ENCODE measurements around the gene LRRTM2.

Gene LRRTM2

DNA sequence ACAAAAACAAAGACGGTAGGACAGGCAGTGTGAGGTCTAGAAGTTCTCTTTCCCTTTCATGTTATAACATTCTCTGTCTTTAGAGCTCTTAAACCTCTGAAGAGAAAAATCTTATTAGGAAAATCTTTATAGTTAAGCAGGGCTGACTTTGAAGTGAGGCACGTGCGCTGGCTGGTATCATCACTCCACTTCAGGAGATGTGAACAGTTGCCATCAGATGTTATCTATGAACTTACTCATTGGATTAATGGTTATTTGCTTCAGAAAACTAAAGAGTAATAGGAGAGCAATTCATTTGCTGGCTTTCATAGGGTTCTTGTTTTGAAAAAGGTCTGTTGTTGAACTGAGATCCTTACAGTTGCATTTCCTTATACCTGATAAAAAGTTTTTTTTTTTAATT is 25.7 kb downstream of the LRRTM2 start:
- TF ChIP-seq, protein P1, sequence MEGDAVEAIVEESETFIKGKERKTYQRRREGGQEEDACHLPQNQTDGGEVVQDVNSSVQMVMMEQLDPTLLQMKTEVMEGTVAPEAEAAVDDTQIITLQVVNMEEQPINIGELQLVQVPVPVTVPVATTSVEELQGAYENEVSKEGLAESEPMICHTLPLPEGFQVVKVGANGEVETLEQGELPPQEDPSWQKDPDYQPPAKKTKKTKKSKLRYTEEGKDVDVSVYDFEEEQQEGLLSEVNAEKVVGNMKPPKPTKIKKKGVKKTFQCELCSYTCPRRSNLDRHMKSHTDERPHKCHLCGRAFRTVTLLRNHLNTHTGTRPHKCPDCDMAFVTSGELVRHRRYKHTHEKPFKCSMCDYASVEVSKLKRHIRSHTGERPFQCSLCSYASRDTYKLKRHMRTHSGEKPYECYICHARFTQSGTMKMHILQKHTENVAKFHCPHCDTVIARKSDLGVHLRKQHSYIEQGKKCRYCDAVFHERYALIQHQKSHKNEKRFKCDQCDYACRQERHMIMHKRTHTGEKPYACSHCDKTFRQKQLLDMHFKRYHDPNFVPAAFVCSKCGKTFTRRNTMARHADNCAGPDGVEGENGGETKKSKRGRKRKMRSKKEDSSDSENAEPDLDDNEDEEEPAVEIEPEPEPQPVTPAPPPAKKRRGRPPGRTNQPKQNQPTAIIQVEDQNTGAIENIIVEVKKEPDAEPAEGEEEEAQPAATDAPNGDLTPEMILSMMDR (IDR thresholded peaks at IDR 0.05; ENCODE audit: control extremely low read depth, extremely low read depth, low read depth, missing control alignments) = no peak
- ChIA-PET POLR2A (no interaction called here), CTCF (no interaction called here)
- DNase-seq (ENCODE audit: extremely low spot score) = no peak

DNA sequence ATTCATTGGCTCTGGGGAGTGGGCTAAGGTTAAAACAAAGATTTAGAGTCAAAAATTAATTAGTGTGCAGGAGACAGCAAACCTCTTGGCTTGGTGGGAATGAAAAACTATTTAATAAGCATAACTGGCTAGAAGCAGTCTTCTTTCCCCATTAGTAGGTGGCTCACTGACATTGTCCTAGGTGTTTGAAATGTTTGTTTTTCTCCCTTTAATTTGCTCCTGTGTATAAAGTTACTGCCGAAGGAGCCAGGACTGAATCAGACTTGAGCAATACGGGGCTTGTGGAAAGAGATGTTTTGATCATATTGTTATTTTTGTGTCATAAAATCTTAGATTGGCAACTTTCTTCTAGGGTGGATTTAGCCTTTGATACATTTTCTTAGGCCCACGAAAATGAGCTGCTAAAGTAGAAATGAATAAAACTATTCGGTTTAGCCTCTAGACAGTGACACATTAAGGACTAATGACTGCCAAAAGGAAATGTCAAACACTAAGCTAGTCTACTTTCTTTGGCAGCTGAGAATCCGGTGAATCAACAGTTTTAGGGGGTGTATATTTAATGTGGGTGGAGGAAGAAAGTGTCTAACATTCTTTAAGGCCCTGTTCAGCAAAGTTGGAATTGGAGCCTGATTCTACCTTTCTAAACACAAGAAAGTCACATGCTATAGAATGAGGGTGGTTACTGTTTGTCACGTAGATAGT is 30.2 kb downstream of the LRRTM2 start:
- ChIA-PET CTCF (interaction anchor here (0.9 to 2.2 kb wide), 6 partner anchors 9 to 56 kb away, joined by 3 to 4 read pairs (median 3); no protein-coding TSS in a partner anchor), POLR2A (interaction anchor here (0.7 kb wide), 1 partner anchor 886 kb away, joined by 3 read pairs; no protein-coding TSS in a partner anchor)
- no peak for DNase-seq (ENCODE audit: extremely low spot score)
- TF ChIP-seq, protein P1 (IDR thresholded peaks at IDR 0.05; ENCODE audit: control extremely low read depth, extremely low read depth, low read depth, missing control alignments) = no peak

DNA sequence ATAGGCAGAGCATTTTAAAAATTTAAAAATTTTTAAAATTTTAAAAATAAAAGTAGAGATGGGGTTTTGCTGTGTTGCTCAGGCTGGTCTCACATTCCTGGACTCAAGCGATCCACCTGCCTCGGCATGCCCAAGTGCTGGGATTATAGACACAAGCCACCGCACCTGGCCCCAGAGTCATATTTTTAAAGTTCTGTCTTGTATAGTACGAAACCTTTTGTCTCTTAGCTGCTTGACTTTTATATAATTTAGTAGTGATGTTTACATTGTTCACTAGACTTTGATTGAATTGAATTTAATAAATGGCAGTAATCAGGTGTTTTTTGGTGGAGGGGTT is 31.0 kb downstream of the LRRTM2 start:
- ChIA-PET POLR2A (no interaction called here), CTCF (interaction anchor here (0.9 to 2.2 kb wide), 4 partner anchors 9 to 55 kb away, joined by 3 to 4 read pairs (median 3); no protein-coding TSS in a partner anchor)
- DNase-seq (ENCODE audit: extremely low spot score) = no peak
- TF ChIP-seq, protein P1 (IDR thresholded peaks at IDR 0.05; ENCODE audit: control extremely low read depth, extremely low read depth, low read depth, missing control alignments) = no peak

DNA sequence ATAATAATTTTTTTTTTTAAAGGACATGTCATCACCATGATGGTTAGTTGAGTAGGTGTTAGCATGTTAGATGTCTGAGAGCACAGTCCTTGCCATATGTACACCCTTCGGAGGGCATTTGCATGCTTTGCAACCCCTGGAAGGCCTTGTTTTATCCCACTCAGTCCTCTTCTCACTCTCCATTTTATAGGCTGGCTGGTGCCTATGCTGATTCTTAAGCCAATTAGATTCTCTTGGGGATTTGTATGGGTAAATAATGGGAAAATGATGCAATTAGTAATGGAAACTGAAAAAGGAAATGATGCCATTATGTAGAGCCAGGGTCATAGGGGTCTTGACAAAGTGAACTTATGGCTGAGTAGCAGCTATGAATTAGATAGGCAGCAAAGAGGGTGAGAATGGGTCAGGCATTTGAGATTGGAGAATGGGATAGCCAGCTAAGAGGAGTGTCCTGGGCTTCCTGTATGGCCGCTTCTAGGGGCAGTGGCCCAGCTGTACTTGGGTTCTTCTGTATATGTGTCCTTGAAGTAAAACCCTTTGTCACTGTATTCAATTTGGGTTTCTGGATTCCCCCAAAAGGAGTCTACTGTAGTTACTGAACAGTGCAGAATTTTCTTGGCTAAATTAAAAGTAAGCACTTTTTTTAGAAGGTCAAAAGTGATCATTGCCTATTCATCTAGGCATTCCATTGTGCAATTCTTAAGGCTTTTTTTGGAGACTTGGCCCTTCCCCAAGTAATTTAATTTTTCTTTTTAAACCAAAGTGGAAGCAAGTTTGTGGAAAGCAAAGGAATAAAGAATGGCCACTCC is 31.6 kb downstream of the LRRTM2 start:
- no peak for DNase-seq (ENCODE audit: extremely low spot score)
- TF ChIP-seq, protein P1 (IDR thresholded peaks at IDR 0.05; ENCODE audit: control extremely low read depth, extremely low read depth, low read depth, missing control alignments) = no peak
- POLR2A ChIA-PET = no interaction called here
- CTCF ChIA-PET = interaction anchor here (0.9 to 2.2 kb wide), 3 partner anchors 10 to 55 kb away, joined by 3 to 4 read pairs (median 3); no protein-coding TSS in a partner anchor

DNA sequence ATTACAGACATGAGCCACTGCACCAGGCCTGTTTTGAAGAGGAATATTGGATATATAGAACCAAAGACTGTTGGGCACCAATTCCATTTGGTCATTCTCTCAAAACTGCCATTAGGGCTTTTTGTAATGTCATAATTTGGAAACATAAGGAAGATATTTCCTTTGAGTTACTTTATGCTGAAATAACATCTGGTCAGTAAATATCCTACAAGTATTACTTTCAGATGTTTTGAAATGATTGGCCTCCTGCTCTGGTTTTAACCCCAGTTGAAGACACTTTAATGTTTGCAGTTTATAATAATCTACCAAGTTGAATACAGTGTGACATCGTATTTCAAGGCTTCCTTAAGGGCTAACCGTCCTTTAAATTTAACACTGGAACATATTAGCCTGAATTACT is 33.6 kb downstream of the LRRTM2 start:
- POLR2A ChIA-PET = no interaction called here
- CTCF ChIA-PET = no interaction called here
- TF ChIP-seq, protein P1 (IDR thresholded peaks at IDR 0.05; ENCODE audit: control extremely low read depth, extremely low read depth, low read depth, missing control alignments) = no peak
- DNase-seq (ENCODE audit: extremely low spot score) = no peak

DNA sequence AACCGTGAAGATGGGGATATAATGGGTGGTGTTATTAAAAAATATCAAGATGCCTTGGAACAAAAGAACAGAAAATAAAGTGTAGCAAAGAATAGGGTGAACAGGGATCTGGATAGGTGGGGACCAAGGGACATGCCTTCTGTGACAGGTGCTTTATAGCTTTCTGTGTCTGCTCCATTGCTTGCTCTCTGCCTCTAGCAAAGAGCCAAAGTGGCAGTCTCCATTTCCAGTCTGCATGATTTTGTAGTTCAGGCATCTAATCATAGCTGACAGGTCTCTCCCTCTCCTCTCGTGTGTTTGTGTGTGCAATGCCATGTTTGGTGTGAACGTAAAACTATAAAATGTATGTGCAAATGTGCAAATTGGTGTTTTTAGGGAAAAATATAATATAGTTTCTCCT is 35.0 kb downstream of the LRRTM2 start:
- ChIA-PET CTCF (interaction anchor here (1.4 to 1.7 kb wide), 2 partner anchors 14 to 17 kb away, joined by 3 to 6 read pairs; no protein-coding TSS in a partner anchor), POLR2A (no interaction called here)
- TF ChIP-seq, protein P1 (IDR thresholded peaks at IDR 0.05; ENCODE audit: control extremely low read depth, extremely low read depth, low read depth, missing control alignments) = no peak
- no peak for DNase-seq (ENCODE audit: extremely low spot score)
